Glutamatergic neuron (in vitro differentiated cells): ENCODE data around the gene OR9Q1. TPM values are rescaled to one million over a fixed set of nuclear protein-coding genes. Genes with fewer than 3 reads are reported as not detected.

ENCODE experiments used
- DNase-seq: peaks from one replicate; pipeline ENCODE4 v3.0.0; 2022
- H3K27ac Mint-ChIP-seq: one replicate; pipeline ENCODE4 v1.8.0; 2020; ENCODE audit warnings: mild to moderate bottlenecking, mixed read lengths, inconsistent platforms; ENCODE audit not compliant: unreplicated experiment
- H3K27me3 Mint-ChIP-seq: one replicate; pipeline ENCODE4 v1.8.0; 2020; ENCODE audit warnings: mild to moderate bottlenecking, moderate library complexity, mixed read lengths, inconsistent platforms; ENCODE audit not compliant: unreplicated experiment
- H3K36me3 Mint-ChIP-seq: one replicate; pipeline ENCODE4 v1.8.0; 2020; ENCODE audit warnings: mild to moderate bottlenecking, mixed read lengths, inconsistent platforms; ENCODE audit not compliant: unreplicated experiment
- H3K4me1 Mint-ChIP-seq: one replicate; pipeline ENCODE4 v1.8.0; 2020; ENCODE audit warnings: mild to moderate bottlenecking, low read depth, mixed read lengths, inconsistent platforms; ENCODE audit not compliant: unreplicated experiment
- H3K4me3 Mint-ChIP-seq: one replicate; pipeline ENCODE4 v1.8.0; 2020; ENCODE audit warnings: mild to moderate bottlenecking, mixed read lengths, inconsistent platforms; ENCODE audit not compliant: unreplicated experiment
- H3K9me3 Mint-ChIP-seq: one replicate; pipeline ENCODE4 v1.8.0; 2020; ENCODE audit warnings: mild to moderate bottlenecking, moderate library complexity, mixed read lengths, inconsistent platforms; ENCODE audit not compliant: unreplicated experiment
- long read RNA-seq: library from polyadenylated mRNA; unstranded; transcript quantifications from one replicate; pipeline ENCODE4 v2.0.0, GENCODE V29; 2020; ENCODE audit not compliant: unreplicated experiment
- total RNA-seq: library from RNA; stranded (reverse); fragmentation: NEBNext Ultra II Directional; extraction: Animal tissue kit (Norgen Biotek cat#: 25700); gene quantifications from one replicate; pipeline ENCODE4 v1.2.1, GENCODE V29; 2021; ENCODE audit not compliant: unreplicated experiment
- TF ChIP-seq, protein P1 (sequence below): fragments of 200-600 bp; sonication (generic); IDR thresholded peaks from one replicate; pipeline ENCODE4 v1.5.0; 2021; ENCODE audit not compliant: partially characterized antibody, unreplicated experiment

Gene OR9Q1, protein sequence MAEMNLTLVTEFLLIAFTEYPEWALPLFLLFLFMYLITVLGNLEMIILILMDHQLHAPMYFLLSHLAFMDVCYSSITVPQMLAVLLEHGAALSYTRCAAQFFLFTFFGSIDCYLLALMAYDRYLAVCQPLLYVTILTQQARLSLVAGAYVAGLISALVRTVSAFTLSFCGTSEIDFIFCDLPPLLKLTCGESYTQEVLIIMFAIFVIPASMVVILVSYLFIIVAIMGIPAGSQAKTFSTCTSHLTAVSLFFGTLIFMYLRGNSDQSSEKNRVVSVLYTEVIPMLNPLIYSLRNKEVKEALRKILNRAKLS
- not detected for total RNA-seq
- long read RNA-seq, result 0 reads

DNA sequence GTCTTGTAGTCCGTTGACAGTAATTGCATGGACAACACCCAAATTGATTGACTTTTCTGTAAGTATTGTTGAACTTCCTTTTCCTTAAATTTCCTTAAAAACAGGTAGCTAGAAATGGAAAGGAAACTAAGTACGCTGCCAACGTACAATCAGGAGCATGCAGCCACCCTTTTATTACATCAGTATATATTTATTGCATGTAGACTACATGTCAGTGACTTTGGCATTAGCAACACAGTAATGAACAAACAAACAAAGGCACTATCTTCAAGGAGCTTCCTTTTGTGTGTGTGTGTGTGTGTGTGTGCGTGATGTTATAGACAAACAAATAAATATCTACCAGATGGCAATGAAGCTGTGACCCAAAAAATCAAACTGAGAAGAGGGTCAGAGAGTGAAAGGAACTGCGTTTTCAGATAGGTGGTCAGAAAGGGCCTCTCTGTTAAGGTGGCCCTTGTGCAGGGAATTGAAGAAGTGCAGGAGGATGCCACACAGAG, at the start of gene OR9Q1:
Gene OR9Q1, plus strand, starts transcription at position 447 of the 497 bp plus-strand sequence. CDS start 155,564 bp downstream, outside the sequence.
- Mint-ChIP-seq H3K4me3 (no peak within 1 kb of the TSS), H3K4me1 (no peaks in the 10 kb centered on the region), H3K27ac (no peak within 1 kb of the TSS), H3K36me3 (no peaks in the 10 kb centered on the region), H3K27me3 (no peaks in the 10 kb centered on the region), H3K9me3 (peaks cover 1% of the 10 kb centered on the region)
- no peak for DNase-seq
- TF ChIP-seq, protein P1, sequence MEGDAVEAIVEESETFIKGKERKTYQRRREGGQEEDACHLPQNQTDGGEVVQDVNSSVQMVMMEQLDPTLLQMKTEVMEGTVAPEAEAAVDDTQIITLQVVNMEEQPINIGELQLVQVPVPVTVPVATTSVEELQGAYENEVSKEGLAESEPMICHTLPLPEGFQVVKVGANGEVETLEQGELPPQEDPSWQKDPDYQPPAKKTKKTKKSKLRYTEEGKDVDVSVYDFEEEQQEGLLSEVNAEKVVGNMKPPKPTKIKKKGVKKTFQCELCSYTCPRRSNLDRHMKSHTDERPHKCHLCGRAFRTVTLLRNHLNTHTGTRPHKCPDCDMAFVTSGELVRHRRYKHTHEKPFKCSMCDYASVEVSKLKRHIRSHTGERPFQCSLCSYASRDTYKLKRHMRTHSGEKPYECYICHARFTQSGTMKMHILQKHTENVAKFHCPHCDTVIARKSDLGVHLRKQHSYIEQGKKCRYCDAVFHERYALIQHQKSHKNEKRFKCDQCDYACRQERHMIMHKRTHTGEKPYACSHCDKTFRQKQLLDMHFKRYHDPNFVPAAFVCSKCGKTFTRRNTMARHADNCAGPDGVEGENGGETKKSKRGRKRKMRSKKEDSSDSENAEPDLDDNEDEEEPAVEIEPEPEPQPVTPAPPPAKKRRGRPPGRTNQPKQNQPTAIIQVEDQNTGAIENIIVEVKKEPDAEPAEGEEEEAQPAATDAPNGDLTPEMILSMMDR, result no peak

DNA sequence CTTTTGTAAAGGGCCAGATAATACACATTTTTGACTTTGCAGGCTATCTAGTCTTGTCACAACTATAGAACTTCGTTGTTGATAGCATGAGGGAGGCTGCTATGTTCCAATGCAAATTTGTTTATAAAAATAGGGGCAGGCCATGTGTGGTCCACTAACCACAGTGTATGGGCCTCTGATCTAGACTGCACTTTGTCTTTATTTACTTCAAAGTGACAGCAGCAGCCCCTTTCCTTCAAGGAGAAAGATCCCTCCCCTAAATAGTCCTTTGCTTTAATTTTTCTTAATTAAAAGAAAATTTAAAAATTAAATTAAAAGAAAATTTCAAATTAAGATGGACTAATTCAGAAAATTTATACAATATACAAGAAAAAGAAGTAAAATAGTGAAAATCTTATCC, 49.5 kb upstream of the OR9Q1 start:
- no peak overlapping the region for H3K27ac Mint-ChIP-seq
- no peak overlapping the region for H3K4me3 Mint-ChIP-seq
- no peaks in the 10 kb centered on the region for H3K9me3 Mint-ChIP-seq
- H3K36me3 Mint-ChIP-seq, result no peaks in the 10 kb centered on the region
- no peak for DNase-seq
- H3K4me1 Mint-ChIP-seq, result no peaks in the 10 kb centered on the region
- TF ChIP-seq, protein P1, result no peak
- peaks cover 1% of the 10 kb centered on the region for H3K27me3 Mint-ChIP-seq

DNA sequence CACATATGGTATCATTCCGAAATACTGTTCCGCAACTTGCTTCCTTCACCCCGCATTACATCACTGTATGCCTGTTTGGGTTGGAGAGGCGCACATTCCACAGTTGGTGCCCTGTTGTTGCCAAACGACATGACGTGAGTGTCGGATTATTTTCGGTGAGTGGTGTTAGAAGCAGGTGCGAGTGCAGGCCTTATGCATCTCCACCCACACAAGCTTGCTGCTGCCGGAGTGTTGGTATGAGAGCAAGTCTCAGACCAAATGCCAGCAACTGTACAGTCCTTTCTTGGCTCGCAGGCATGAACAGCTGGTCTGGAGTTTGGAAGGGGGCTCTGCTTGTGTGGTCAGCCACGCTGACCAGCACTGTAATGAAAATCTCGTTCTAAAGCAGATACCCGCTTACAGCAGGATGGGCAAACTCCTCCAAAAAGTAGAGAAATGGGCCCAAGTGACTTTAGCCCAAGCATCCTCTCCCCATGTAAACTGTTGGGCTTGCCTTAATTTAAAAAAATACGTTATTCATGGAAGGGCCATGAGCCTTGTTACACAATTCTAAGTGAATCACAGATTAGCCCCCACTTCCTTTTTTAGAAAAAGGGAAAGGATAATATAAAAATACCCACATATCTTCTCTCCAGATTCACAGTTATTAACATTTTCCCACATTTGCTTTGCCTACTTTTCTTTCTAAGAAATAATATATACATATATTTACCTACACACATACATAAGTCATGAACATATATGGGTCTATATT, 48.7 kb upstream of the OR9Q1 start:
- DNase-seq, result no peak
- TF ChIP-seq, protein P1, result no peak
- no peaks in the 10 kb centered on the region for H3K4me1 Mint-ChIP-seq
- no peaks in the 10 kb centered on the region for H3K9me3 Mint-ChIP-seq
- H3K4me3 Mint-ChIP-seq, result no peak overlapping the region
- no peaks in the 10 kb centered on the region for H3K36me3 Mint-ChIP-seq
- no peak overlapping the region for H3K27ac Mint-ChIP-seq
- peaks cover 1% of the 10 kb centered on the region for H3K27me3 Mint-ChIP-seq

DNA sequence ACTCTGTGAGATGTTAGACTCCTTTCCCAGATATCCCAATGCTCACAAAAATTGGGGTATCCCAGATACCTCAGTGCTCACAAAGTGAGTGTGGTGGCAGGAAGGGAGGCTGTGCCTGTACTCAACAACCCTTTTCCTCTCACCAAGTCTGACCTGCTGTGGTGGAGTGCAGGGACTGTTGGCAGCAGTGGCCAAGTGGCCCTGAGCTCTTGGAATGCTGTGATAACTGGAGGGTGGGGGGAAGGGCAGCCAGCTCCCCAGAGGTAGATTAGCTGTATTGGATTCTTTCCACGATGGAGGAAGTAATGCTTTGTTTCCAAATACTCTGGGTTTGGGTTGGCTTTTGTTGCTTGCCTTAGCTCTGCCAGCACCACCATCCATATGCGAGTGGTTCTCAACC, 46.0 kb upstream of the OR9Q1 start:
- TF ChIP-seq, protein P1, result no peak
- H3K36me3 Mint-ChIP-seq, result no peaks in the 10 kb centered on the region
- no peak overlapping the region for H3K27ac Mint-ChIP-seq
- no peaks in the 10 kb centered on the region for H3K27me3 Mint-ChIP-seq
- no peaks in the 10 kb centered on the region for H3K9me3 Mint-ChIP-seq
- no peaks in the 10 kb centered on the region for H3K4me1 Mint-ChIP-seq
- DNase-seq, result no peak
- H3K4me3 Mint-ChIP-seq, result no peak overlapping the region
